OCI-M2 (cell line): ENCODE data around the gene SIX3.

ENCODE experiments used
- DNase-seq: peaks from one replicate; lab custom pipeline; 2025; ENCODE audit not compliant: unreplicated experiment; lab: John Stamatoyannopoulos, UW

The SIX3 gene

GRCh38 chr2:44941551-44942234 is at the start of gene SIX3:
Gene SIX3, plus strand, starts transcription at chr2:44941702. Its CDS starts 403 bp downstream, at chr2:44942105.
- no peak for DNase-seq

DNA sequence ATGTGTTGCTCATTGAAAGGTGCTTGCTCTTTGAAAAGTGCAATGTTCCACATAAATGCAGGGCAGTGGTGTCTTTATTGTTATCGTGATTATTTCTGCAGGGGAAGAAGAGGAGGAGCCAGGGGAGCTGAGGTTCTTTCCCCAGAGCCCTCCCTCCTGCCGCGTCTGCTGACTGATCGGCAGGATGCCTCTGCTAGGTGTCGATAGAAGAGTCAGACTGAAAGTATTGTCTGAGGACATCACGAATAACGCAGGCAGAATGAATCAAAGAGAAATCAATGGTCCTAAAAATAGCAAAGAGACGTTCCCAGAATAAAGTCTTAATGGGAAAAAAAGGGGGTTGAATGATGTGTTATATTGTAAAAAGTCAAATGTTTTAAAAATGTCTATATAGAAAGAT is 47.4 kb upstream of the SIX3 start:
- DNase-seq, result no peak

DNA sequence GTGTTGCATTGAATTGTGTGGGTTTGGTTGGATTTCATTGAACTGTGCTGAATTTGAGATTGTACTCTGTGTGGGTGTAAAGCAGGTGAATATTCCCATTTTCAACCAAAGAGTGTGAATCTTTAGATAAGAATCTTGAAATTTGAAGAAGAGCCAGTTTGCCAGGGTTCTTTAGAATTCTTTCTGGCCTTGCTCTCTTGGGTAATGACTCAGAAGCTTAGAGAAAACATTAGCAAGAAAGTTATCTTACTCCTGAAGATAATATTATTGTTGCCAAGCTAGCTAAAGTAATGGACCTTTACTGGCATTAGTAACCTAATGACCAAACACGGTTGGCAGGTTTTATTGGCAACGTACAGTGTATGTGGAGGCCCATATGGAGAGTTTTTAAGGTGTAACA is 46.4 kb upstream of the SIX3 start:
- DNase-seq, result no peak

DNA sequence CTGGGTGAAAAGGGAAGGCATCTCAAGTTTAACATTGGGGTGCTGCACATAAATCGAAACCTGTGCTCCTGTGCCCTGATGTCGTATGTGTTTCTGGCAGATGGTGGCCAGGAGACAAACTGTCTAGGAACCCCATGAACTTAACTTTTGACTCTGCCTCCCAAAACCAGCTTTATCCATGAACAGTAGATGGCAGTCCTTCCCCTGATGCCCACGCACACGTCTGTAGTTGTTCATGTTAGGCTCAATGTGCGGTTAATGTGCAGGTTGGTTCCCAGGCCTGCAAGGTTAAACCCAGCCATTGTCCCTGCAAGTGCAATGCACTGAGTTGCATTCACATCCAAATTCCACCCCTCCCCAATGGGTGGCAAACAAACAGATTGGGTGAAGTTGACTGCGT is 44.1 kb upstream of the SIX3 start:
- no peak for DNase-seq

DNA sequence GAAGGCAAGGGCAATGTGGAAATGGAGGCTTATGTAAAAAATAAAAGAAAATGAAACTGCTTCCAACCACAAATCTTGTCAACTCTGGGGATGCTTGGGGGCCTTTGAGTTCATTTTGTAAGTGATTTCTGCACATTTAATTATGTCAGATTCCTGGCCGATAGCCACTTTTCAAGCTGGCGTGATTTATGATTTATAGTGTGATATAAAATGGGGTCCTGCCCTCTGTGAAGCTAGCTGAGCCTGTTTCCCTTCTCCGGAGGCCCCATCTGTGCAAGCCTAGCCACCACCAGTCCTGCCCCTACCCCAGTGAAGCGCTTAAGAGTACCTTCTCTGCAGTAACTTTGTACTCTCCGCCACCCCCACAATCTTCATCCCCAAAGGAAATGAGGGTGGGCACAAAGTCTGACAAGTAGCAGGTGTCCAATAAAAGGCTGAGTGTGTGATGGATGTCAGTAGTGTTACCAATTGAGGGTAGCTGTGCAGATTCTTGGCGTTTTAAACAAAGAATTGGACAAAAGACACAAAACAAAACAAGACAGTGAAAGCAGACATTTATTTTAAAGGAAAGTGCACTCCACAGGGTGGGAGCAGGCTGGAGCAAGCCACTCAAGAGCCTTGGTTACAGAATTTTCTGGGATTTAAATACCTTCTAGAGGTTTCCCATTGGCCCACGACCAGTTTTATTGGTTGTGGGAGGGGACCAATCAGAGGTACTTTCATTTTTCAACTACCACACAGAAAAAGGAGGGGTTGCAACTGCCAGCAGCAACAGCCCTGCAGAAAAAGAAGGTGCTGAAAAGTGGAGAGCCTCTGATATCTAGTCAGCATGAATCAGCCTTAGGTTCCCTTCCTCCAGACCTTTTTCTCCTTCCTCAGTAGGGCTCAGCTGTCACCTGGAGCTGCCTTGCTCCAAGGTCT is 39.0 kb upstream of the SIX3 start:
- DNase-seq, result no peak

DNA sequence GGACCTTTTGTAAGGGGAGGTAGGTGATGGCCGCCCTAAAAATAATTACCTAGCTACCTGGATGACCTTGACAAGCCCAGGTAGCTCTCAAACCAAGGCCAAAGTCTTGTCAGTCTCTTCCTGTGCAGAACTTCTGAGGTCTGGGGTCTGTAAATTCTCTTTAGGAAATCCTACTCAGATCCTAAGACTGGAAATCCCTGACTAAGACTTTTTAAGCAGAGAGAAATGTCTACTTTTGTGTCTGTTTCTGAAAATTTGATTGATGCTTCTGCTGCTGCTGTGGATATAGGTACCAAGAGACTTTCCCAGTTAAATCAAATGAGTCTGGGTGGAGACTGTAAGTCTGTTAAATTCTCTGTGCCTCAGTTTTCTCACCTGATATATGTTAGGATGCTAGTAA is 36.9 kb upstream of the SIX3 start:
- no peak for DNase-seq

DNA sequence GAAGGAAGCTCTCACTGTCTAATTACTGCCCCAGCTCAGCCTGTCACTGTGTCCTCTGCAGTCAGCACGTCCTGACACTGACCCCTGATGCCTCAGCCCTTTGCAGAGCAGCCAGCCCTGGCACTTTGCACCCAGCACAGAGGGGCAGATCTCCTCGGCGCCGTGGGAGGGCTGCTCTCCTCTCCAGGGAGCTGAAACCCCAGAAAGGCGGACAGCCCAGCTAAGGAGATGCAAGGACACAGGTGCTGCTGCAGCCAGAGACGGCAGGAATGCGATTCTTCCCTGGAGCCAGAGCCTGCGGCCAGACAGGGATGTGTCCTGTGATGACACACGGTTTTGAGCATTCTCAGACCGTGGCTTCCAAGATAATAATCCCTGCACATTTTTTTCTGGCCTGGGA is 34.5 kb upstream of the SIX3 start:
- DNase-seq, result no peak

GRCh38 chr2:44909831-44910230 is 31.7 kb upstream of the SIX3 start:
- DNase-seq, result no peak

DNA sequence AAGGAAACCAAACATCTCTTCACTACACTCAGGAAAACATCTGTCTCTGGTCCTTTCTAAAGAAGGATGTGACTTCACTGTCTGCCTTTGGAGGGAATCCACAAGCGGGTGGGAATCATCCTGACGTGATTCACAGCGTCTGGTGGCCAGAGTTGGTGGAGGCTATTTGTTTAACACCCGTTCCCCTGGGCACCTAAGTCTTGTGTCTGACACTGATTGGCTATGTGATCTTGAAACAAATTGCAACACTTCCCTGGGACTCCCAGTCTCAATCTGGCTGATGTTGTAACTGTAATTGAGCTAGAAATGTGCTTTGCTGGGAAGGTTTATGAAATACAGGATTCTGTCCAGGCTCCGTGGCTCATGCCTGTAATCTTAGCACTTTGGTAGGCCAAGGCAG is 28.8 kb upstream of the SIX3 start:
- DNase-seq, result no peak

DNA sequence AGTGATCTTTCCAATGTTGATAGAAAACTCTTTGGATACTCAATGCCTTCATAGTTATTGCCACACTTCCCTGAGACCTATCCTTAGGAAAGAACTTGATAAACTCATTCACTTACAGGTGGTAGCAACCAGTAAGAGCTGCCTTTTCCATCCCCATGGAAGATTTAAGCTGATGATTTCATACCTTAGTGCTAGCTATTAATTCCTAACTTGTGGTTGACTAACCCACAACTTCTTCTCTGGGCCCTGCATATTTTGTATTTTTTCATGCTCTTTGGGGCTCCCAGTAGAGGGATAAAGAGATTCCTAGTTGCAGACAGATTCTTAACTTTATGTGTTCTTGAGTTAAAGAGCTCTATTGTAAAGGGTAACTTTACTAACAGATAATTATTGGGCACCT is 25.2 kb upstream of the SIX3 start:
- DNase-seq, result no peak

- no peak for DNase-seq
Observed at GRCh38 chr2:44918095-44918775, 23.3 kb upstream of the SIX3 start.

- DNase-seq, result no peak
Observed at GRCh38 chr2:44920751-44921150, 20.8 kb upstream of the SIX3 start.

DNA sequence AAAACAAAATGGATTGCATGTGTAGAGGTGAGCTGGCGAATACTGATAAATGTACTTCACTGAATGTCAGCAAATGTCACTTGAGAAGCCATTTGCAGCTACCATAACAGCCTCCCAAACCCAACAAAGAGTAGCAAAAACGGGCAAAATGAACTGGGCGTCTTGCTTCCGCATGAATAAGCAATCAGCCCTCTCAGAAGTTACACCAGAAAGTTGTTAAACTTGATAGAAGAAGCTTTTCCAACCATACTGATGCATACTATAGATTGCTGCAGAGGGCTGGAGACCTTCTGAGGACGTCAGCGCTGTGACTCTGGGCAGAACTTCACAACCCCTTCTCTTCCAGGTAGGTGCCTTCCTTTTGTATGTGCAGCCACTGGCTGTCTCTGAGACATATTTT is 18.7 kb upstream of the SIX3 start:
- DNase-seq, result no peak

DNA sequence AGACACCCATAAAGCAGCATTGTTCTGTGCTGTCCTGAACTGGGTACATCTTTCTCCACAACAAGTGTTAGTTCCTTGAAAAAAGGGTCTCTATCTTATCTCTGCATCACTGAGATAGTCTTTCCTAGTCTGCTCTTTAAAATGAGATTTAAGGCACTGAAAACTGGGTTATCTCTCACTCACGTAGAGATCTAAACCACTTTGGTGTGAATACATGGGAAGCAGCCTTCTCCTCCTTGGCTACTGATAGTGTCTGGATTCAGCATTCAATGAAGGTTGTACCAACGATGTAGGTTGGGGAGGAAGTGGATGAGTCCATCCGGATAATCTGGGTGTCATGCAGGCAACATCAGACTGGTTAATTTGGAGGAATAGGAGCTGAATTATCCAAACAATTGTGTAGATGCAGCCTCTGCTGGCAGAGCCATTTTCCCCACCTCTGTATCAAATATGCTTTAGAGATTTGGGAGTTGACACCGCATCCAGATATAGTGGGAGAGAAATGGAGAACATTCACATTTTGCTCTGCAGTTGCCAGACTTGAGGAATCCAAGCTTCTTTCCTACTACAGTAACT is 15.9 kb upstream of the SIX3 start:
- DNase-seq, result no peak

DNA sequence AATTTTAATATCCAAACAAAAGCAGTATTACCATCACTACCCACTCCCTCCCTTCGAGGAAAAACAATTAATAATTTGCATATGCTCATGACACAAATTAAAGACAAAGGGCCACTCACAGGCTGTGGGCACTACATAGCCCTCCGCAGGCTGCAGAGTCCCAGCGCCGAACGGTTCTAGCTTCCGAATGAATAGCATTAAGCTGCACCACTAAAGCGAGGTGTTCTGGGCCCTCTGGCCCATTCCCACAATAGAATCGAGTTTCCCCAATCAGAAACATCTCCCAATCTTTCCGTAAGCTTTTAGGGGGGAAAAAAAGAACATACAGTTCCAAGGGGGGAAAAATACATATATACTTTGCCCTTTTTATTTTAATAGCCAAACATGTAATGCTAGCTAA is 14.5 kb upstream of the SIX3 start:
- DNase-seq, result no peak

DNA sequence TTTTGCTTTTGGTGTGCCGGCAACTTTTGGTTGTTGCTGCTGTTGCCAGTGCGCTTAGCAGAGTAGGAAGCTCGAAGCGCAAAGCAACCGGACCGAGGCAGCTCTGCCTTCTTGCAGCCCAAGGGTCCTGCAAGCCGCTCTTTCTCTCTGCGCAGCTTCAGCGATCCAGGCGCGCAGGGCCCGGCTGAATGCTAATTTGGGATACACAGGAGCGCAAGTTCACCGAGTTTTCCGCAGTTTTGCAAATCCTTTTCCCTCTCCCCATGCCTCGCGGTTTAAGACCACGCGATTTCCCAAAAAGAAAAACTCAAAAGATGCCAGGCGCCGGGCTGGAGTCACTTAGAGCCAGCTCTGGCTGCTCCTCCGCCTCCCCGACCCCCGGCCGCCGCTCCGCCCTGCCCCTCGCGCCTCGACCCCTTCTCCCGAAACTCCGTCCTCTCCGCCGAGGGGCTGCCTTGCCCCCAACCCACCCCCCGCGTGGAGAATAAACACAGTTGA is 13.5 kb upstream of the SIX3 start:
- no peak for DNase-seq

GRCh38 chr2:44928483-44929158 is 12.9 kb upstream of the SIX3 start:
- no peak for DNase-seq

- DNase-seq, result no peak
Observed at GRCh38 chr2:44929159-44929734, 12.3 kb upstream of the SIX3 start.

GRCh38 chr2:44929735-44930273 is 11.7 kb upstream of the SIX3 start:
- DNase-seq, result no peak
